ENCODE measurements around the gene ELMO3. TPM values are rescaled to one million over a fixed set of nuclear protein-coding genes. Genes with fewer than 3 reads are reported as not detected.

Gene ELMO3
- total RNA-seq, 2 experiments from 2014 or later = 5.5 to 5.8 TPM

DNA sequence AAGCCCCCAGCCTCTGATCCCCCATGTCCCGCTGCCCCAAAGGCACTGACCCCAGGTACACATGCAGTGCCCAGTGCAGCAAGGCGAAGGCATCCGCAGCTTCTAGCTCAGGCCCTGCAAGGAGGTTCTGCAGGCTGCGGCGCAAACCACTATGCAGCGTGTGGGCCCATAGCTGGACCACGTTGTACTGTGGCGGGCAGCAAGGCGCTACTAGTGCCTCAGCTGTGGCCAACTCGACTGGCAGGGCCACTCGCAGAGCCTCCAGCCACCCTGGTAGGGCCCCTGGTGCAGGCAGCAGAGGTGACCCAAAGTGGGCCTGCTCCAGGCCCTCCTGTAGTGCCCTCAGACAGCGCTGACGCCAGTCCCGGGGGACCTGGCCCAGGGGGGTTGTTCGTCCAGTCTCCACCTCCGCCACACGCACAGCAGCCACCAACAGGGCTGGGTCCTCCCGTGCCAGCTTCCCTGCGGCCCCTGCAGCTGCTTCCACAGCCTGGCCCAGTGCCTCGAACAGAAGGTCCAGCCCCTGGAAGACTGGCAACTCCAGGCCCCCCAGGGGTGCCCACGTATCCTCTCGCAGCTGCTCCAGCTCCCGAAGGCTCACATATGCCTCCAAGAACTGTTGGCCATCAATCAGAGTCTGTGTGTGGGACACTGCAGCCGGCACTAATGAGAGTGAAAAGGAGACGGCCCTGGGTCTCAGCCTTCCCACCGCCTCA lies 11.6 kb upstream of the ELMO3 start:
- ChIA-PET CTCF (interaction anchor here (1.1 to 1.4 kb wide), 3 partner anchors 11 to 169 kb away, joined by 3 to 5 read pairs (median 3); no protein-coding TSS in a partner anchor), POLR2A (no interaction called here)

- POLR2A ChIA-PET = interaction anchor here (0.6 kb wide), 1 partner anchor 69 kb away, joined by 9 read pairs; no protein-coding TSS in a partner anchor
Observed at GRCh38 chr16:67188323-67188722, 10.6 kb upstream of the ELMO3 start.

DNA sequence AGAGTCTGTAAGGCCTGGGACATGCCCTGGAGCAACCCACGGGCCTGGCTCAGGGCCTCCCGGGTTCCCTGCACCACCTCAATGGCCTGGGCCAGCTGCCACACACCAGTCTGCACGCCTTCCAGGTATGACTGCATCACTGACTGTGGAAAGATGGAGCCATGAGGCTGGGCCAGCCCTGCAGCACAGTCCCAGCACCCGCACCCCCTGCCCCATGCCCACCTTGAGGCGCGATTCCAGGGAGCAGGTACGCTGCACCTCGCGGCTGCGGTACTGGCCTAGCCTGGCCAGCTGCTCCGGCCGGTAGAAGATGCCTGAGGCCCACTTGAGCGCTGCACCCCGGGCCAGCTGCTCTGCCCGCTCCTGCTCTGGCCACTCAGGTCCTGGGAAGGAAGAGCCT lies 10.1 kb upstream of the ELMO3 start:
- ChIA-PET POLR2A (no interaction called here), CTCF (interaction anchor here (1.0 to 1.3 kb wide), 3 partner anchors 14 to 235 kb away, joined by 3 to 5 read pairs (median 3); no protein-coding TSS in a partner anchor)

More at GRCh38 chr16:67188323-67188722, 10.6 kb upstream of the ELMO3 start:
- CTCF ChIA-PET = interaction anchor here (1.0 to 1.4 kb wide), 3 partner anchors 12 to 234 kb away, joined by 3 to 5 read pairs (median 3); no protein-coding TSS in a partner anchor

DNA sequence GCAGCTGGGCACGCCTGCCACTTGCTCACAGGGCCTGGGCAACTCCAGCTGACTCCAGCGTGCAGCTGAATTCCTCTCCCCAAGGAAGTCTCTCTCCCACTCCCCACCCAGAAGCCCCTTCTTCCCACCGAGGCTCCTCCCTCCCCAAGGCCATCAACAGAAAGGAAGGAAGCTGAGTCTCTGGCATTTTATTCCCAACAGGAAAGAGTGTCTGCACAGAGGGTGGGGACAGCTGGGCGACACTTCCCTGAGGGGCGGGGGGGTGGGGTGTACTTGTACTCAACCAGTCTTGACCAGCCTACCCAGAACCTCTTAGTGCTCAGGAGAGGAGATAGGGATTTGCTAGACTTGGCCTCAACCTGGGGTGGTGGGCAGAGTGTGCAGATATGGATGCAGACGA lies 8.9 kb upstream of the ELMO3 start, which contains the start of gene EXOC3L1:
EXOC3L1 (minus strand) TSS at position 96 of the 400 bp plus-strand sequence. CDS start 460 bp downstream, outside the sequence.
- ChIA-PET CTCF (interaction anchor here (1.3 kb wide), 1 partner anchor 35 kb away, joined by 5 read pairs; no protein-coding TSS in a partner anchor), POLR2A (no interaction called here)

DNA sequence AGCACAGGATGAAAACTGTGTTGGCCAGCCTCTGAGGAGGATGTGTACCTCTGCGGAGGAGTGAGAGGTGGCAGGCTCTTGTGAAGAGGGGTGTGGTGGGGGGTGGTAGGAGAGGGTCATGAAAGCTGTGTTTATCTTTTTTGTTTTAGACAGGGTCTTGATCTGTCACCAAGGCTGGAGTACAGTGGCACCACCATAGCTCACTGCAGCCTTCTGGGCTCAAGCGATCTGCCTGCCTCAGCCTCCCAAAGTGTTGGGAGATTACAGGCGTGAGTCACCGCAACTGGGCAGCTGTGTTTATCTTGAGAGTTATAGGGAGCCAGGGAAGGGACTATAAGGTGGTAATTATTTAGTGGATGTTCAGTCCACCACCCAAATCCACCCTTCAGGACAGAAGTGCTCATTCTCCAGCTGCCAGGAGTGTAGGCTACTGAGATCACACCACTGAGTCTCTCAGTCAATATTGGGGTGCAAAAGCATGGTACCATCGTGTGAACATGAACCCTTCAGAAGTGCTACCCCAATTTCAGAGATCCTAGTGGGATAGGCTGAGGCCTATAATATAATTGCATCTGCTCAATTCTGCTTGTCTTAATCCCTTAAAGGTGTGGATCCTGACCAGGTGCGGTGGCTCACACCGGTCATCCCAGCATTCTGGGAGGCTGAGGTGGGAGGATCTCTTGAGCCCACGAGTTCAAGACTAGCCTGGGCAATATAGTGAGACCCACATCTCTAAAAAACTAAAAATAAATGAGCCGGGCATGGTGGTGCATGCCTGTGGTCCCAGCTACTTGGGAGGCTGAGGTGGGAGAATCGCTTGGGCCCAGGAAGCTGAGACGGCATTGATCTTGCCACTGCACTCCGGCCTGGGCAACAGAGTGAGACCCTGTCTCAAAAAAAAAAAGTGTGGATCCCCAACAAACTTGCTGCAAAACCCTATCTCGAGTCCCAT lies 8.2 kb upstream of the ELMO3 start:
- POLR2A ChIA-PET = no interaction called here
- CTCF ChIA-PET = interaction anchor here (1.3 kb wide), 1 partner anchor 35 kb away, joined by 5 read pairs; no protein-coding TSS in a partner anchor

- POLR2A ChIA-PET = interaction anchor here (0.6 kb wide), 1 partner anchor 117 kb away, joined by 3 read pairs; no protein-coding TSS in a partner anchor
- CTCF ChIA-PET = no interaction called here
Observed at GRCh38 chr16:67191411-67191994, 7.4 kb upstream of the ELMO3 start.

- POLR2A ChIA-PET = interaction anchor here (0.6 to 0.7 kb wide), 2 partner anchors 16 to 117 kb away, joined by 3 to 5 read pairs; no protein-coding TSS in a partner anchor
- CTCF ChIA-PET = interaction anchor here (0.5 to 1.4 kb wide), 8 partner anchors 9 to 235 kb away, joined by 3 to 4 read pairs (median 3); no protein-coding TSS in a partner anchor
Observed at GRCh38 chr16:67191995-67192681, 6.8 kb upstream of the ELMO3 start, which contains the start of gene E2F4. E2F4 (plus strand) TSS chr16:67192155; CDS start chr16:67192228, 73 bp downstream.

GRCh38 chr16:67192781-67193361 lies 6.1 kb upstream of the ELMO3 start:
- ChIA-PET POLR2A (interaction anchor here (0.5 to 0.9 kb wide), 3 partner anchors 15 to 165 kb away, joined by 3 to 5 read pairs (median 5); no protein-coding TSS in a partner anchor), CTCF (interaction anchor here (0.8 to 1.4 kb wide), 6 partner anchors 8 to 215 kb away, joined by 3 to 4 read pairs (median 3); no protein-coding TSS in a partner anchor)

DNA sequence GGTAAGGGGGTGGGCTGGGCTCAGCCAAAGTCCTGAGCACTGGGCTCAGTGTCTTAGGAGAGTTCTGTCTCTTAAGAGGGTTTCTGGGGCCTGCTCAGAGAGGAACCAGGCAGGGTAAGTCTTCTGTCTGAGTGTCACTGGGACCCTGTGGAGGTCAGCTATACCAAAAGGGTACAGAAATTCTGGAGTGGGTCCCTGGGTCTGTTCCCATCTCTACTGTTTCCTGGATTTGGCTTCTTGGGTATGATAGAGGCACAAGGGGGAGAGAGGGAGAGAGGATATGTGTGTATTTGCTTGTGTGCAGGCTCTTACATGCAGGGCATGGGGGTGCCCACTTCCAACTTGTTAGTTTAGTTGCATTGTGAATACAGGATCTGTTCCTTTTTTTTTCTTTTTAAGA lies 5.4 kb upstream of the ELMO3 start:
- ChIA-PET CTCF (interaction anchor here (1.4 kb wide), 1 partner anchor 53 kb away, joined by 3 read pairs; no protein-coding TSS in a partner anchor), POLR2A (interaction anchor here (0.9 kb wide), 1 partner anchor 19 kb away, joined by 3 read pairs; no protein-coding TSS in a partner anchor)

- CTCF ChIA-PET = interaction anchor here (0.6 kb wide), 1 partner anchor 77 kb away, joined by 3 read pairs; no protein-coding TSS in a partner anchor
- POLR2A ChIA-PET = no interaction called here
Observed at GRCh38 chr16:67194260-67194659, 4.7 kb upstream of the ELMO3 start.

DNA sequence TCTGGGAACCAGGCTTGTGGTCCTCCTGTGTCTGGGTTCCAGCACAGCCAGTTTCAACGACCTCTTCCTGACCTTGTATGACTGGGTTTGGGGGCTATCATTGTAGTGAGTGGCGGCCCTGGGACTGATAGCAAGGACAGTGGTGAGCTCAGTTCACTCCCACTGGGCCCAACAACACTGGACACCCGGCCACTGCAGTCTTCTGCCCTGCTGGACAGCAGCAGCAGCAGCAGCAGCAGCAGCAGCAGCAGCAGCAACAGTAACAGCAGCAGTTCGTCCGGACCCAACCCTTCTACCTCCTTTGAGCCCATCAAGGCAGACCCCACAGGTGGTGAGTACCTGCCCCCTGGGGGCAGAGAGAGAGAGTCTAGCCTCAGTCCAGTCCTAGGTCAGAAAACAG lies 3.3 kb upstream of the ELMO3 start:
- ChIA-PET POLR2A (interaction anchor here (1.1 kb wide), 1 partner anchor 13 kb away, joined by 3 read pairs; no protein-coding TSS in a partner anchor), CTCF (interaction anchor here (1.2 to 1.5 kb wide), 2 partner anchors 142 to 218 kb away, joined by 3 to 4 read pairs; no protein-coding TSS in a partner anchor)

DNA sequence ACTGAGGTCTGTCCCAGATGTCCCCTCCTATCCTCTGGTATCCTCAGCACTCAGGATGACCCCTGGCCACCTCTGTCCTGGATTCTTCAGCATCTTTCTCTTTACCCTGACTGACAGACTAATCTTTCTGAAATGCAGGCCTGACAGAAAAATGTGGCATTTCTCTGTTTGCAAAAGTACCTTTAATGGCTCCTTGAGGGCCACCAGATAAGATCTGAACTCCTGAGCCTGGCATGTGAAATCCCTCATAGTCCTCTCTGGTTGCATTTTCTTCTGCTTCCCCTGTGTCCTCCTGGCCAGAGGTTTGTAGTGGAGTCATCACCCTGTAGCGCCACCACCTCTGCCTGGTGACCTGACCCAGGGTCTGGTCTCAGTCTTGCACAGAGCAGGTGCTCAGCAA lies 2.0 kb upstream of the ELMO3 start:
- POLR2A ChIA-PET = interaction anchor here (1.1 kb wide), 1 partner anchor 11 kb away, joined by 3 read pairs; no protein-coding TSS in a partner anchor
- CTCF ChIA-PET = interaction anchor here (0.9 to 2.1 kb wide), 4 partner anchors 12 to 220 kb away, joined by 4 to 6 read pairs (median 5); partner anchors contain the start of genes B3GNT9 and TMEM208

GRCh38 chr16:67197704-67198103 lies 1.2 kb upstream of the ELMO3 start:
- CTCF ChIA-PET = interaction anchor here (0.7 to 2.1 kb wide), 7 partner anchors 10 to 42 kb away, joined by 3 to 7 read pairs (median 4); partner anchors contain the start of genes NOL3 and TMEM208

GRCh38 chr16:67198238-67198734 lies 645 bp upstream of the ELMO3 start:
- ChIA-PET POLR2A (interaction anchor here (0.7 kb wide), 1 partner anchor 10 kb away, joined by 3 read pairs; no protein-coding TSS in a partner anchor), CTCF (interaction anchor here (0.8 to 2.1 kb wide), 7 partner anchors 10 to 251 kb away, joined by 3 to 7 read pairs (median 4); partner anchors contain the start of gene TMEM208)

More at GRCh38 chr16:67197704-67198103, 1.2 kb upstream of the ELMO3 start:
- POLR2A ChIA-PET = interaction anchor here (0.7 kb wide), 1 partner anchor 10 kb away, joined by 3 read pairs; no protein-coding TSS in a partner anchor

DNA sequence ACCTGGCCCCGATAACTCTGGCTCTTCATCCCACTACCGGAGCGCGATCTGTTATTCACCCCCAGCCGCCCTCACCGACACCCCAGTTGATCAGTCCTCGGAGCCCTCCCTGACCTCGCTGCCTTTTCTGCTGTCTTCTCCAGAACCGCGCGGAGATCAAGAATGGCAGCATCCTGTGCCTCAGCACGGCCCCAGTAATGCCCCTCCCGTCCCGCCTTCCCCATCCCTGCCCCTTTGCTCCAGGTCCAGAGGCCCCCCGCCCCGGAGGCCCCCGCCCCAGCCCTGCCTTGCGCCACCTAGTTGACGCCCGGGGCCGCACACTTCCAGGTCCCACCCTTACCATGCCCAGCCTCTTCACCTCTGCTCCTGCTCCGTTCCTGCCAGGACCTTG lies 872 bp downstream of the ELMO3 start:
- ChIA-PET POLR2A (no interaction called here), CTCF (interaction anchor here (1.5 kb wide), 1 partner anchor 249 kb away, joined by 3 read pairs; no protein-coding TSS in a partner anchor)

- CTCF ChIA-PET = interaction anchor here (1.2 kb wide), 1 partner anchor 8 kb away, joined by 3 read pairs; no protein-coding TSS in a partner anchor
- POLR2A ChIA-PET = no interaction called here
Observed at GRCh38 chr16:67200491-67200890, 1.6 kb downstream of the ELMO3 start.

Measured in activated CD8-positive, alpha-beta memory T cell treated with anti-CD3 and anti-CD28 coated beads for 36 hours (primary cell).